GM21619 (cell line): Measurements from ENCODE around the gene ALLC.

Experiments used
- ATAC-seq: cut with Tn5 transposase; IDR thresholded peaks from one replicate; pipeline ENCODE4 v1.9.1; 2021; ENCODE audit not compliant: unreplicated experiment

The ALLC gene

DNA sequence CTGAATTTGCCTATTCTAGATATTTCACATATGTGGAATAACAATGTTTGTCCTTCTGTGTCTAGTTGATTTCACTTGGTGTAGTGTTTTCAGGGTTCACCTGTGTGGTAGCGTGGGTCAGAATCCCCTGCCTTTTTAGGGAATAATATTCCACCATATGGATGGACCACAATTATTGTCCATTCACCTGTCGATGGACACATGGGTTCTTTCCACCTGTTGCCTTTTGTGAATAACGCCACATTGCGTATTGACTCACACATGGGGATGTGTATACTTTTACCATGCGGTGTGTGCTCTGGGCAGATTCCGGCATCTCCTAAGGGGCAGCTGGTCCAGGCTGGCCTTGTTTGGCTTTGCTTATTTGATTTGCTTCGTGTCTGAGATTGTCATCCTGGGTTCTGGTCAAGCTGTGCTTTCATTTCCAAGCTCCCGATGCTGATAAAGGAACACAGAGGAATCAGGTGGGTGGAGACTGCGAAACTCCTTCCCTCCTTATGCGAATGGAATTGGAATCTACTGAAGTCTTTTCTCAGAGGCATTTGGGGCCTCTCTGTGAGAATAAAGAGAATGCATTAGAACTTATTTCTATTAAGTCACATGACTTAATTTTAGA, 18.9 kb upstream of the ALLC start:
- ATAC-seq, result no peak

- ATAC-seq, result no peak
These were observed 18.3 kb upstream of the ALLC start for GRCh38 chr2:3639653-3640052.

GRCh38 chr2:3641181-3641580, 16.8 kb upstream of the ALLC start:
- ATAC-seq, result no peak

GRCh38 chr2:3641841-3642421, 16.1 kb upstream of the ALLC start:
- ATAC-seq, result no peak

DNA sequence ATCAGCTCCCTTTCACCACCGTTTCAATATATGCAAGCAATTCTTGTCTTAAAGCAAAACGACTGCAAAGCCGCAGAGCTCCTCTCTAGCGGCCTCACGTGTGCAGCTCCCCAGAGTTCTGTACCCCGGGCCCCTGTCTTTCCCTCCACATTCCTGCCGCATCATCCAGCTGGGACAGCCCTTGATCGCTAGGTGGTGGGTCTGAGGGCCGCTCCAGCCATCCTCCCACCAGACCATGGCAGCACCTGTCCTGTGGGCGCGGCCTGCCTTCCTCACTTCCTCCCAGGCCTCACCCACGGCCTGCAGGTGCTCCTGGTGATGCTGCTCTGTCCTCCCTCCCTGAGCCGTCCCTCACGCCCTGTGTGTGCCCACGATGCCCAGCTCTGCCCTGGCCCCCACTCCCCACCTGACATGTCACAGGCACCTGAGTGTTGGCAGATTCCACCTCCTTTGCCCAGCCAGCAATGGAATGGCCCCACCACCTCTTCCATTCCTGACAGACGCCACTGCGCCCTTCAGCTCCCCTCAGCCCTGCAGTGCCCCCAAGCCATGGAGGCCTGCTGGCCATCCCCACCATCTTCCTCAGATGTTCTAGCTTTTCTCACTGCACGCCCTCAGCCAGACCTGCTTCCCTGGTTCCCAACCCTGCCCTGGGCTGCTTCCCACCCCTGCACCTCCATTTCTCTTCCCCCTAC, 15.3 kb upstream of the ALLC start:
- no peak for ATAC-seq

DNA sequence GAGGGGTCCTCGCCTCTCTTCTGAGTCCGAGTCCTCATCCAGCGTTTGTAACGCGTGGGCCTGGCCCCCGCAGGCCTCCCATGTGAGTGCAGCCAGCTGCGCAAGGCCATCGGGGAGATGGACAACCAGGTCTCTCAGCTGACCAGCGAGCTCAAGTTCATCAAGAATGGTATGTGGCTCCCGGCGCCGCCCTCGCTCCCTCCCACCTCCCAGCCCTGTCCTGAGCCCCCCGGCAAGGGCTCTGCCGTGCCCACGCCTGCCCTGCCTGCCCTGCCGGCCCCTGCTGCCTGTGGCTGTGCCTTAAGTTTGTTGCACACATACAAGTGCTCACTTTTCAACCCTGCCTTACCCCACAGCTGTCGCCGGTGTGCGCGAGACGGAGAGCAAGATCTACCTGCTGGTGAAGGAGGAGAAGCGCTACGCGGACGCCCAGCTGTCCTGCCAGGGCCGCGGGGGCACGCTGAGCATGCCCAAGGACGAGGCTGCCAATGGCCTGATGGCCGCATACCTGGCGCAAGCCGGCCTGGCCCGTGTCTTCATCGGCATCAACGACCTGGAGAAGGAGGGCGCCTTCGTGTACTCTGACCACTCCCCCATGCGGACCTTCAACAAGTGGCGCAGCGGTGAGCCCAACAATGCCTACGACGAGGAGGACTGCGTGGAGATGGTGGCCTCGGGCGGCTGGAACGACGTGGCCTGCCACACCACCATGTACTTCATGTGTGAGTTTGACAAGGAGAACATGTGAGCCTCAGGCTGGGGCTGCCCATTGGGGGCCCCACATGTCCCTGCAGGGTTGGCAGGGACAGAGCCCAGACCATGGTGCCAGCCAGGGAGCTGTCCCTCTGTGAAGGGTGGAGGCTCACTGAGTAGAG, 14.4 kb upstream of the ALLC start:
- ATAC-seq, result no peak

DNA sequence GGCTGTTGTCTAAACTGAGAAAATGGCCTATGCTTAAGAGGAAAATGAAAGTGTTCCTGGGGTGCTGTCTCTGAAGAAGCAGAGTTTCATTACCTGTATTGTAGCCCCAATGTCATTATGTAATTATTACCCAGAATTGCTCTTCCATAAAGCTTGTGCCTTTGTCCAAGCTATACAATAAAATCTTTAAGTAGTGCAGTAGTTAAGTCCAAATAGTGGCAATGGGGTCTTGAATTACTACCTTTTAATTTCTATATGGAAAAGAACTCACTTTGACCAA, 13.8 kb upstream of the ALLC start:
- ATAC-seq, result peak; percentile 88

DNA sequence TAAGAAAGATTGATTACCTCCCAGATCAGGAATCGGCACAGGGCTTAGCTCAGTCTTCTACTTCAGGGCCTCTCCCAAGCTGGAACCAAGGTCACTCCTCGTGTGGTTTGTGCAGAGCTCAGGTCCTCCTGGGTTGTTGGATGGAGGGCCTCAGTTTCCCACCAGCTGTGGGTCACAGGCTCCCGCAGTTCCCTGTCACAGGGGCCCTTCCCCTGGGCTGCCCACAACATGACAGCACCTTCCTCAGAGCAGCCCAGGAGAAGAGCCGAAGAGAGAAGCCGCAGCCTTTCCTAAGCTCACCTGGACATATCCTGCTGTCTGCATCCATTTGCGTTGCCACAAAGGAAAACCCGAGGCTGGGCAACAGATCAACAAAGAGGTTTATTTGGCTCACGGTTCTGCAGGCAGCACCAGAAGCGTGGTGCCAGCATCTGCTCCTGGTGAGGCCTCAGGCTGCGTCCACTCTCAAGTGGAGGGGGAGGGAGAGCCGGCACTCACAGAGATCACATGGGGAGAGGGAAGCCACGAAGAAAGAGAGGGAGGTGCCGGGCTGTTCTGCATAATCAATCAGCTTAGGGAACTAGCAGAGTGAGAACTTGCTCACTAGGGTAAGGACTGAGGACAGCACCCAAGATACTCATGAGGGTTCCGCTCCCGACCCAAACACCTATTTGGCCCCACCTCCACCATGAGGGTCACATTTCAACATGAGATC, 13.0 kb upstream of the ALLC start:
- ATAC-seq, result no peak

- no peak for ATAC-seq
These were observed 12.1 kb upstream of the ALLC start for GRCh38 chr2:3645745-3646389.

- ATAC-seq, result no peak
These were observed 11.6 kb upstream of the ALLC start for GRCh38 chr2:3646446-3646845.

- ATAC-seq, result no peak
These were observed 10.8 kb upstream of the ALLC start for GRCh38 chr2:3647246-3647645.

GRCh38 chr2:3647831-3648651, 10.0 kb upstream of the ALLC start:
- ATAC-seq, result no peak

- no peak for ATAC-seq
These were observed 9.3 kb upstream of the ALLC start for GRCh38 chr2:3648652-3649177.

- no peak for ATAC-seq
These were observed 8.4 kb upstream of the ALLC start for GRCh38 chr2:3649581-3649980.

DNA sequence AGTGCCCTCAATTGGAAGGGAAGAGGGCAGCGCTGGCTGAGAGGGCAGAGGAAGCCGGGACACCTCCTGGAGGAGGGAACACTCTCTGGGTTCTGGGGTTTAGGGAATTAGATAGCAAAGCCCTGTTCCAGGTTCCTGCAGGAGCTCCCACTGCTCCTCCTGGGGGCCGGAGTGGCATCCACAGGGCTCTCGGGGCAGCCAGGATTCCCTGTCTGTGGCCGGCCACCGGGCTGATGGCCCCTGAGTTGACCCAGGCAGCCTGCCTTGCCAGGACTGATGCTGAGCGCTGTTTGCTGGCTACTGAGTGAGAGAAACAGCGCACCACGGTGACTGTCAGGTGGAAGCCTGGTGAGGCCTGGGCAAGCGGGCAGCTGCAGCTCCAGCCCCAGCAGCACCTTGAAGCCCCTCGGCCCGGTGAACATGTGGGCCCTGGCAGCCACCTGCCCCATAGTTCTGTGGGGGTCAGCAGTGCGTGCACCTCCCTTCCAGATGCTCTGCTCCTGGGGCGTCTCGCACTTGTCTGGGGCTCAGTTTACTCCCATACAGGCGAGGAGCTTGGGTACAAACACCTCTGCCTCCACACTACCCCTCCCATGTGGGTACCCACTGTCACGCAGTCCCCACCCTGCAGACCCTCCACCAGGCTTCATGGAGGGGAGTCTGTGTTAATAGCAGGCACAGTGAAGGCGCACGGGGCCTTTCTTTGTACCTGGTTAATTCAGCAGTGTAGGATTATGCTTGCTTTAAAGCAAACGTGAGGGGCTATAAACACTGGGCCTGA, 7.7 kb upstream of the ALLC start:
- no peak for ATAC-seq

GRCh38 chr2:3651691-3652648, 6.0 kb upstream of the ALLC start:
- ATAC-seq, result peak; percentile 84

DNA sequence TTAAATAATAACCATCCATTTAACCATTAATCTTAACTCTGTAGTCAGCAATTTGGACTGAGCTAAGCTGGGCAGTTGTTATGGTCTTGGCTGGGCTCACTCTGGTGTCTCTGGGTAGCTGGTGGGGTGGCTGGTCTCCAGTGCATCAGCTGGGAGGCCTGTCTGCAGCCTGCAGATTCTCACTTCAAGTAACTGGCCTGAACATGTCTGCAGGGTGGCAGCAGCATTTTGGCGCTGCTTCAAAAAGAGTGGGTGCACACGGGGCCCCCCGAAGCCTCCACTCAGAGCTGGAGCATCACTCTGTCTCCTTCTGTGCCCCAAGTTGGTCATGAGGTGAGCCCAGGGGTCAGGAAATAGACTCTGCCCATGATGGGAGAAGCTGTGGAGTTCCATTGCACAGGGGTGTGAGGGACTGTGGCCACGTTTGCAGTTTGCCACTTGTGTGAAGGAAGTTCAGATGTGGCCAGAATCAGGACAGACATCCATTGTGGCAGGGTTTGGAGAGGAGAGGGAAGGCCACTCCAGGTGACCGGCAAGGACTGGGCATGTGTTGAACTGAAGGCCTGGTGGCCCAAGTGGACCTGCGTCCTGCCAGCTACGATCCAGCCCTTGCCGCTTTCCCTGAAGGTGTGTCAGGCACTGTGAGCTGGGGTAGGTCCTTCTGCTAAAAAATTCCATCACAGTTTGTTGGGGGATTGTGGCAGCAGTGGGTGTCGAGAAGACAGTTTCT, 4.9 kb upstream of the ALLC start:
- ATAC-seq, result no peak
